Activated T-helper 2 cell treated with anti-CD3 and anti-CD28 coated beads, Interferon-gamma antibody, Interleukin-2, Interleukin-4, amounts not matched to agents 10 μg/mL and 5 μg/mL and 100 μg/mL, durations not matched to agents 14 hours and 24 hours and 36 hours (primary cell): ENCODE measurements around the gene SH3PXD2A. TPM values are rescaled to one million over a fixed set of nuclear protein-coding genes. Genes with fewer than 3 reads are reported as not detected.

Source experiments
- DNase-seq: peaks from one replicate; pipeline ENCODE4 v3.0.0; 2021; ENCODE audit warnings: low spot score
- H3K27ac Mint-ChIP-seq: one replicate; pipeline ENCODE4 v1.8.0; 2021; ENCODE audit warnings: mixed read lengths
- H3K27me3 Mint-ChIP-seq: one replicate; pipeline ENCODE4 v1.8.0; 2021; ENCODE audit warnings: low read depth, mixed read lengths
- H3K36me3 Mint-ChIP-seq: one replicate; pipeline ENCODE4 v1.8.0; 2021; ENCODE audit warnings: low read depth, mixed read lengths
- H3K4me1 Mint-ChIP-seq: one replicate; pipeline ENCODE4 v1.8.0; 2021; ENCODE audit warnings: low read depth, mixed read lengths
- H3K4me3 Mint-ChIP-seq: one replicate; pipeline ENCODE4 v1.8.0; 2021; ENCODE audit warnings: low read depth, mild to moderate bottlenecking, moderate library complexity, mixed read lengths
- H3K9me3 Mint-ChIP-seq: one replicate; pipeline ENCODE4 v1.8.0; 2021; ENCODE audit warnings: mixed read lengths
- intact Hi-C: fragments of 100-400 bp; cut with micrococcal nuclease; formaldehyde crosslinking; loops from one replicate; pipeline ENCODE4 v1.15.1; 2023
- total RNA-seq: library from RNA; stranded (reverse); gene quantifications from 2 replicates; pipeline ENCODE4 v1.2.3, GENCODE V29; 2022

The SH3PXD2A gene
- total RNA-seq, 1 donor from 2014 or later = 8.6 TPM

DNA sequence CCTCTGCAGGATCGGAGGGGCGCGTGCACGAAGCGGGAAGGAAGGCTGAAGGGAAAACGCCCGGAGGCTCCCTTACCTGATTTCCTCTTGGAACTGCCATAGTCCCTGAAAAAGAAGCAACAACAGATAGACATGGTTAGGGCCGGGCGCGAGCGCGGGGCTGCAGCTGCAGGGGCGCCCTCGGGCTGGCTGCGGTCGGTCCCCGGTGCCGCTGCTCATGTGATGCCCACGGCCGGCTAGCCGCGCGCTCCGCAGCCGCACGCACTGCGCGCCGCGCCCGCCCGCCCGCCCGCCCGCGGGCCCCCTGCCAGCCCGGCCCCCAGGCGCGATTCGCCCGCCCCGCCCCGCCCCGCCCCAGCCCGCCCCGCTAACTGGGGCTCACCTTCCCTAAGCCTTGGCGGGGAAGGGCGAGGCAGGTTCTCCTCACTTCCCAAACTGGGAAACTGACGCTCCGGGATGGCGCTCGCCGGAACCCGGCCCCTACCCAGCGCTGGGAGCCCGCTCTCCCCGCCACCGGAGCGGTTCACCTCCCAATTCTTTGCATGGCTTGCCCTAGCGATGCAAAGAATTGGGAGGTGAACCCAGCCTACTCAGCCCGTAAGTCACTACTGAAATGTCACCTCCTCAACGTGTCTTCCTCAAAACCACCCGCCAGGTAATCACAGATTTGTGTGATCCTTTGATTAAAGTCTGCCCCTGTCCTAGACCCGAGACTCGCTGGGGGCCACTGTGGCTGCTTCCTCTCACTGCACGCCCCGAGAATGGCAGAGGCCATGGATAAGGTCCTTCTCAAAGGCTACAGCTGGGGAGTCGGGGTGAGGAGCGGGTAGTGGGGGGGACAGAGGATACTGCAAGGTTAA is 162.2 kb downstream of the SH3PXD2A start:
- no peaks in the 10 kb centered on the region for H3K9me3 Mint-ChIP-seq
- peaks cover 36% of the 10 kb centered on the region for H3K4me1 Mint-ChIP-seq

DNA sequence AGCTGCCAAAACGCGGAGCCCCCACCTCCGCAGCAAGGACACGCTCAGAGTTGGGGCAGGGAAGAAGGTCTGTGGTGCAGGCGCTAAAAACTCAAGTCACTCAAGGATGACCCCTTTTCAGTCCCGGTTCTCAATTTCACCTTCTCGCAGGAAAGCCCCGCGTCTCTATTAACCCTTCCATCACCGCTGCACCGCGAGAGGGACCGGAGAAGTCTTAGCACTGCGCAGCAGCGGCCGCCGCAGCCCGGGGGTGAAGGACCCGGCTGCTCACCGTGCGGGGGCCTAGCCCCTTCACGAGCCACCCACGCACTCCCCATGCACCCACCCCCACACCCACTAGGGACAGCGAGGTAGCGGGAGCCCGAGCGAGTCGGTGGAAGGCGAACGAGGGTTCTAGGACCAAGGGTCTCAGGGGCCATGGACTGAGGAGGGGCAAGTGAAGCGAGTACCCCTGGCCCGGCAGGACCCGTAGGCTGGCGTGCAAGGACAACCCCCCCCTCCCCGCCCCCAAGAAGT is 162.9 kb downstream of the SH3PXD2A start:
- H3K27me3 Mint-ChIP-seq = no peaks in the 10 kb centered on the region
- intact Hi-C loops = loop anchor here (10.0 kb wide), 1 partner anchor 572 kb away; the partner anchor contains the start of gene GSTO2
- peak overlapping the region; percentile 66 for H3K4me3 Mint-ChIP-seq
- H3K36me3 Mint-ChIP-seq = no peaks in the 10 kb centered on the region
- DNase-seq = no peak
- H3K27ac Mint-ChIP-seq = no peak overlapping the region
- H3K9me3 Mint-ChIP-seq = no peaks in the 10 kb centered on the region
- H3K4me1 Mint-ChIP-seq = peaks cover 33% of the 10 kb centered on the region

More for the DNA sequence above, 162.2 kb downstream of the SH3PXD2A start:
- peak overlapping the region; percentile 33 for H3K27ac Mint-ChIP-seq
- H3K4me3 Mint-ChIP-seq = peak overlapping the region; percentile 83
- no peaks in the 10 kb centered on the region for H3K36me3 Mint-ChIP-seq
- H3K27me3 Mint-ChIP-seq = no peaks in the 10 kb centered on the region
- intact Hi-C loops = loop anchor here (10.0 kb wide), 1 partner anchor 572 kb away; the partner anchor contains the start of gene GSTO2
- peak; percentile 22 for DNase-seq

DNA sequence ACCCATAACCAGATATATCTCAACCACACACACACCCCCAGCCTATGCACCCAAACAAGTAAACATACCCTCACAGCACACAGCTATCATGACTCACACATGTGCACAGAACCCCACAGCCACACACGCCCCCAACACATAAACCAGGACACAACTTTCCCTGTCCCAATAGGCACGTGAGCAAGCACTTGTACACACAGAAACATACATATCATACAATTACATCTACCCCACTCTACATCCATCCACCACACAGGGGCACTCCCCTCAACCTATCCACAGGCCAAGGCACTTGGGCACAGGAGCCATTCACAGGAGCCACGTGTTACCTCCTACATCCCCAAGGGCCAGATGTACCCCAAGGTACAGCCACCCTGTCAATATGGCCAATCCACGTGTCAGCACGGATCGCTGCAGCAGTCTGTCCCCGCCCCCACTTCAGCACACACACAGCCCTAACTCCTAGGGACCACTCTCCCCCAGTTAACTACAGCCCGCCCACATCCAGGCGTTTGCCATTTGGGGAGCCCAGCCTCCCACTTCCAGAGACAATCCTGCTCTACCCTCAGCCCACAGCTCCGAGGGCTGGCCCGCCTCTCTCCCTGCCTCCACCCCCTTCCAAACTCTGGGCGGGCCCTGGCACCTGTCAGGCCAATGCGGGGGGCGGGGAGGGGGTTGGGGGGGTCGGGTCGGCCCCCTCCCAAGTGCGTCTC is 163.5 kb downstream of the SH3PXD2A start:
- Mint-ChIP-seq H3K27ac (peak overlapping the region; percentile 8), H3K9me3 (no peaks in the 10 kb centered on the region), H3K36me3 (no peaks in the 10 kb centered on the region), H3K27me3 (no peaks in the 10 kb centered on the region), H3K4me1 (peaks cover 27% of the 10 kb centered on the region), H3K4me3 (peak overlapping the region; percentile 66)
- intact Hi-C loops = loop anchor here (10.0 kb wide), 1 partner anchor 573 kb away; the partner anchor contains the start of gene GSTO2
- no peak for DNase-seq

DNA sequence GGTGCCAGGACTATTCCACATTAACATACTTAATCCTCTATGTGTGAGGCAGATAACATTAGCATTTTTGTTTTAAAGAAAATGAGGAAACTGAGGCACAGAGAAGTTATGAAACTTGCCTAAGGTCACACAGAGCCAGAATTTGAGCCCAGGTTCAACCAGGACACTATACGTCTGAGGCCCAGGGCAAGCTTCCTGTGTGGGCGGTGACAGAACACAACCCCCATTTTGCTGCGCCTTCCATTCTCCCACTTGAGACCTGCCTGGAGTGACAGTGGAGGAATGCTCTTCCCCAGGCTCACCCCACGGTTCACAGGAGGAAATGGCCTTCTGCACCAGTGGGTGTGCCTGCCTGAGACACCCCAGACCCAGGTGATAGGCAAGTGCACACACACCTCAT is 164.1 kb downstream of the SH3PXD2A start:
- Mint-ChIP-seq H3K4me1 (peaks cover 22% of the 10 kb centered on the region), H3K36me3 (no peaks in the 10 kb centered on the region), H3K27me3 (no peaks in the 10 kb centered on the region), H3K4me3 (peak overlapping the region; percentile 49), H3K27ac (no peak overlapping the region), H3K9me3 (no peaks in the 10 kb centered on the region)
- no peak for DNase-seq
- intact Hi-C loops = loop anchor here (10.0 kb wide), 1 partner anchor 574 kb away; the partner anchor contains the start of gene GSTO2

DNA sequence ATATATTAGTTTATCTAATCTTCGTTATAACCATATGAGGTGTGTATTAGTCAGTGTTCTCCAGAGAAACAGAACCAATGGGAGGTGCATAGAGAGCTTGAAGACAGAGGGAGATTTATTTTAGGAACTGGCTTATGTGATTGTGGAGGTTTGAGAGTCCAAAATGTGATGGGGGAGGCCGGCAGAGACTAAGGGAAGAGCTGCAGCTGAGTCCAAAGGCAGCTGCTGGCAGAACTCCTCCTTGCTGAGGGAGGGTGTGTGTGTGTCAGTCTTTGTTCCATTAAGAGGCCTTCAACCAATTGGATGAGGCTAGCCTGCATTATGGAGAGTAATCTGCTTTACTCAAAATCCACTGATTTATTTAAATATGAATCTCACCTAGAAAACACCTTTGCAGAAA is 165.1 kb downstream of the SH3PXD2A start:
- no peaks in the 10 kb centered on the region for H3K9me3 Mint-ChIP-seq
- no peak overlapping the region for H3K27ac Mint-ChIP-seq
- H3K36me3 Mint-ChIP-seq = no peaks in the 10 kb centered on the region
- H3K27me3 Mint-ChIP-seq = no peaks in the 10 kb centered on the region
- intact Hi-C loops = loop anchor here (10.0 kb wide), 1 partner anchor 575 kb away; the partner anchor contains the start of gene GSTO2
- peaks cover 15% of the 10 kb centered on the region for H3K4me1 Mint-ChIP-seq
- H3K4me3 Mint-ChIP-seq = no peak overlapping the region
- no peak for DNase-seq

DNA sequence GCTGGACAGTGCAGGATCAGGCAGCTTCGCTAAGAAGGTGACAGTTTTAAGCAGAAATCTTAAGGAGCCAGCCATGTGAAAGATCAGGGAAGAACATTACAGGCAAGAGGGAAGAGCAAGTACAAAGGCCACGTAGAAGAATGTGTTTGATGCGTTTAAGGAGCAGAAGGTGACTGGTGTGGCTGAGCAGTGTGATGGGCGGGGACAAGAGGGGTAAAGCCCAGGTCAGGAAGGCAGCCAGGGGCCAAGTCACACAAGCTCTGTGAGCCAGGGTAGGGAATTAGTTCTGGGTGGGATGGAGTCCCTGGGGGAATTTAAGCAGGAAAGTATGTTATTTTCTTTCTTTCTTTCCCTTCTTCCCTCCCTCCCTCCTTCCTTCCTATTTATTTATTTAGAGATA is 166.9 kb downstream of the SH3PXD2A start:
- no peak overlapping the region for H3K4me3 Mint-ChIP-seq
- H3K27me3 Mint-ChIP-seq = no peaks in the 10 kb centered on the region
- no peak overlapping the region for H3K27ac Mint-ChIP-seq
- intact Hi-C loops = no loop called here
- DNase-seq = no peak
- no peaks in the 10 kb centered on the region for H3K9me3 Mint-ChIP-seq
- H3K36me3 Mint-ChIP-seq = no peaks in the 10 kb centered on the region
- peaks cover 12% of the 10 kb centered on the region for H3K4me1 Mint-ChIP-seq

DNA sequence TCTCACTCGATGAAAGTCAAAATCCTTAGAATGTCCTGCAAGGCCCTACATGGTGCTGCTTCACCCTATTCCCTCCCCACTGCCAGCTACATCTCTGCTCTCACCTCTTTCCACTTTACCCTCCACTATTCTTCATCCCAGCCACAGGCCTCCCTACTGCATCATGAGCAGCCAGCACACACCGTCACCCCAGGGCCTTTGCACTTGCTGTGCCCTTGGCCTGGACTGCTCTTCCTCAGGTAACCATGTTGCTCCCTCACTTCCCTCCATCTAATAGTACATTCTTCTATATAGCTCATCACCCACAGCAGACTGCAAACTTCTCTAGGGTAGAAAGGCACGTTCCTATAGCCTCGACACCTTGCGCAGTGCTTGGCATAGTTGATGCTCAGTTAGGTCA is 167.7 kb downstream of the SH3PXD2A start:
- H3K27me3 Mint-ChIP-seq = no peaks in the 10 kb centered on the region
- no peaks in the 10 kb centered on the region for H3K36me3 Mint-ChIP-seq
- intact Hi-C loops = no loop called here
- no peak for DNase-seq
- H3K4me3 Mint-ChIP-seq = no peak overlapping the region
- H3K27ac Mint-ChIP-seq = no peak overlapping the region
- no peaks in the 10 kb centered on the region for H3K9me3 Mint-ChIP-seq
- H3K4me1 Mint-ChIP-seq = peaks cover 11% of the 10 kb centered on the region

DNA sequence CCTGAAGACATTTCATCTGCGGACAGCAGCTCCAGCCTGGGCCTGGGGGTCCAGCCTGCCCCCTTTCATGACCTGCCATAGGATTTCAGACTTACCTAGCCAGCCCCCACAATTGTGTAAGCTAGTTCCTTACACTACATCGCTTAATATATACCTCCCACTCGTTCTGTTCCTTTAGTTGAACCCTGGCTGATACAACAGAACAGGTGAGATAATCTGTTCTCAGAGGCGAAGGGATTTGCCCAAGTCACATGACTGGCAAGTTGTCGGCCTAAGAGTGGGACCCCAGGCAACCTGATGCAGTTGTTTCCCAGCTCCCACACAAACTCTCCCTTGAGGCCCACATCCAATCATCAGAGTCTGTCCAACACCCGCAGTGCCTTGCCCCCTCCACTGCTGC is 168.2 kb downstream of the SH3PXD2A start:
- no peak for DNase-seq
- Mint-ChIP-seq H3K36me3 (no peaks in the 10 kb centered on the region), H3K4me3 (no peak overlapping the region), H3K27ac (no peak overlapping the region), H3K4me1 (peaks cover 11% of the 10 kb centered on the region), H3K9me3 (no peaks in the 10 kb centered on the region), H3K27me3 (no peaks in the 10 kb centered on the region)
- intact Hi-C loops = no loop called here

DNA sequence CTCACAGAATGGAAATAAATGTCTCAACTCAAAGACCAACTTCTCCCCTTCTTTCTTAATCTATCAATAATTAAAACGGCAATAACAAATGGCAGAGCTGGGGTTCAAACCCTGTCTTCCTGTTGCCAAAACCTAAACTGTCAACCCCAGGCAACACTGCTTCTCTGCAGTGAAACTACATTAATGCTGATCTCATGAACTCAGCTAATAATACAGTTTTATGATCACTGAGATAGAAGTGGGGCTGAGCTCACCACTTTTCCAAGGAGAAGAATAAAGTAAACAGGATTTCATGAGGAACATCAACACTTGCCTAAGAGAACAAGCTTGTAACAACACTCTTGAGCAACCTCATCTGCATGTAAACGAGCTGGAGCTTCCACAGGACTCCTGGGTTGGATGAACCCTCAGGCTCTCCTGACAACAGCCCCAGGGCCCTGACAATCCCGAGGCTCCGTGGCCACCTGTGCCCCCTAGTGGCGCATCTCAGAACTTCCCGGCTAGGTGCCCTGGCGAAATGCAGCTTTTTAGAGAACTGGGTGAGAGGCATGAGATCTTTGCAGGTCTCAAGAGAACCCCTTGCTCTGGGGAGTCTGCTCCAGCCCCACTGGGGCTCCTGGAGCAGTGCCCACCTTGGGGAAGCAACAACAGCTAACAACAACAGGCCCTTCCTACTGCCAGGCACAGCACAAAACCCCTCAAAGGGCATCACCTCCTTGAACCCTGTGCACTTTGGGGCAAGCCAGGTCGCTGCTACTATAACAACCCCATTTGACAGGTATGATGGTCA is 169.3 kb downstream of the SH3PXD2A start:
- Mint-ChIP-seq H3K27me3 (no peaks in the 10 kb centered on the region), H3K4me3 (no peak overlapping the region), H3K9me3 (no peaks in the 10 kb centered on the region), H3K4me1 (peaks cover 3% of the 10 kb centered on the region), H3K36me3 (no peaks in the 10 kb centered on the region), H3K27ac (no peak overlapping the region)
- peak; percentile 65 for DNase-seq
- intact Hi-C loops = loop anchor here (1.0 kb wide), 1 partner anchor 81 kb away; no protein-coding TSS in a partner anchor

DNA sequence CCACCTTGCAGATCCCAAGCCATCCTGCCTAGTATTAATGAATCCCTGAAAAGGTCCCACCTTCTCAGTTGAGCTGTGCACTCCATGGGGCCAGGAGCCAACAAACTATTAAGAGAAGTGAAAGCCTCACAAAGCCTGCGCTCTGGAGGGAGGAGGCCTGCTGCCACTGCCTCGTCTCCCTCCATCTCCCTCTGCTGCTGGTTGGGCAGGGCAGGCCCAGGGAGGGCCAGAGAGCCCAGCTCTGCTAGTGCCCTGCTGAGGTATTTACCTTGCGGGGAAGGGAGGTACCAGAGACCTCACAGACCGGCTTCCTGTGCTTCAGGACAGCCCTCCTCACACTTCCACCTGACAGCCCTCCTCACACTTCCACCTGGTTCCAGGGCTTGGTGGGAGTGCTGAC is 171.5 kb downstream of the SH3PXD2A start:
- DNase-seq = no peak
- Mint-ChIP-seq H3K36me3 (no peaks in the 10 kb centered on the region), H3K4me3 (no peak overlapping the region), H3K27ac (no peak overlapping the region), H3K4me1 (peaks cover 5% of the 10 kb centered on the region), H3K27me3 (no peaks in the 10 kb centered on the region), H3K9me3 (no peaks in the 10 kb centered on the region)
- intact Hi-C loops = no loop called here

DNA sequence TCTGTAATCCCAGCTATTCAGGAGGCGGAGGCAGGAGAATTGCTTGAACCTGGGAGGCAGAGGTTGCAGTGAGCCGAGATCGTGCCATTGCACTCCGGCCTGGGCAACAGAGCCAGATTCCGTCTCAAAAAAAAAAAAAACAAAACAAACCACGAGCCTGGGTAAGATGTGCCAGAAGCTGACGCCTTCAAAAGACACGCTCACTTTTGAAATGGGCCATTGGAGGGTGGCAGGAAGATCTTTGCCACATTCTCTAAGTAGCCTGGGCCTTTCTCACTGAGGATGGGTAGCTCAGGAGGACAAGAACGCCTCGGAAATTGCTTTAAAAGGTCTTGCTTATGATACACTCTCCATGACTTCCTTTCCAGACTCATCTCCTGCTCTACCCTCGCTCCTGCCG is 172.7 kb downstream of the SH3PXD2A start:
- H3K4me1 Mint-ChIP-seq = peaks cover 17% of the 10 kb centered on the region
- no peak overlapping the region for H3K4me3 Mint-ChIP-seq
- H3K27me3 Mint-ChIP-seq = no peaks in the 10 kb centered on the region
- DNase-seq = no peak
- no peak overlapping the region for H3K27ac Mint-ChIP-seq
- intact Hi-C loops = no loop called here
- no peaks in the 10 kb centered on the region for H3K36me3 Mint-ChIP-seq
- no peaks in the 10 kb centered on the region for H3K9me3 Mint-ChIP-seq
